Cardiac septum (tissue), 1 donor: Measurements from ENCODE around the gene RSU1. TPM values are rescaled to one million over a fixed set of nuclear protein-coding genes. Genes with fewer than 3 reads are reported as not detected.

Experiments used
- DNase-seq: peaks from one replicate; pipeline ENCODE4 v3.0.0-alpha.2; 2020; ENCODE audit warnings: low spot score
- intact Hi-C: fragments of 100-400 bp; cut with DNase I; formaldehyde crosslinking; loops from one replicate; pipeline ENCODE4 v1.14.0; 2022
- long read RNA-seq: library from polyadenylated mRNA; unstranded; transcript quantifications from one replicate; pipeline ENCODE4 v2.0.0, GENCODE V29; 2021
- total RNA-seq: library from RNA; stranded (reverse); fragmentation: NEBNext Ultra II Directional; extraction: Animal tissue kit (Norgen Biotek cat#: 25700); gene quantifications from one replicate; pipeline ENCODE4 v1.2.1, GENCODE V29; 2021
- donor health status: DM: no; HTN: no; CAD: no.

Gene RSU1
- total RNA-seq, result 45.6 TPM
- long read RNA-seq, transcript RSU1-201 (9 exons, 3,834 nt), result major isoform, 77 of 109 reads
- long read RNA-seq, transcript RSU1-205 (8 exons, 3,639 nt), result minor isoform, 9 of 109 reads
- long read RNA-seq, partial matches to known transcripts, result 4 of 109 reads
- long read RNA-seq, other reads (novel, unspliced or antisense), result 15 of 109 reads

DNA sequence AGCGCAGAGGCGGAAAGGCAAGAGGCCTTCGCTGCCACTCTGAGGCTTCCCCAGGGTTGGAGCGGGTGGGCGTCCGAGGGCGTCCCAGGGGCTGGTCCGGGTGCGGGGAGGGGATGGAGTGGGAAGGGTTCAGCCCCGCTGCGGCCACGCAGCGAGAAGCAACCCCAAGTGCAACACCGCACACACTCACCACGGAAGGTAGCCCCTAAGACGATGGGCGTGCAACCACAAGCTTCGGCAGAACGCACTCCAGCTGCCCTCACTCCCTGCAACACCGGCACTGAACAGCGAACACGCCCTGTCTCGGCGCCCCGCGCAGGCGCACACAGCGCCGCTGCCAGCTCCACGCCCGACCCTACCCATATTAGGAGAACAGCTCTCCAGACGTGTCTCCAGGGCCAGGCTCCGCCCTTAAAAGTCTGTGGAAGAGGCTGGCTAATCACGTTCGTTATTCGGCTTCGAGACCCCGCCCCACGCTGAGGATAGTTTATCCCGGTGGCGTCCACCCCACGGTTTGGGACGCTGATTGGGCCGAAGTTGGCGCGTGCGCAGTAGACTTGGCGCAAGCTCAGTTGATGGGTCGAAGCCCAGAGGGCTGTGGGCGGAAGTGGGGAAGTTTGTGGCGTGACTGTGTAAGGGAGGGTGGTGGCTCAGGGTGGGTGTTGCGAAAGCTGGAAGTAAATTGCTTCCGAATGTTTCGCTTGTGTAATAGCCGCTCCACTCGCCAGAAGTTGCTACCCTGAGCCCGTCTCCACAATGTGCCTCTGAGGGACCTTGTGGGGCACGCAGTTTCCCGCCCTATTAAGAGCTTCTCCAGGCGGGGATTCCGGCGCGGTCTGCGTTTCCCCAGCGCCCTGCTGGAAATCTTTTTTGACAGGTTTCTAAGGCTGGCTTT lies at the start of gene RSU1:
Gene RSU1, minus strand, starts transcription at position 300 of the 895 bp plus-strand sequence. CDS start 343 bp downstream, outside the sequence.
- intact Hi-C loops, result loop anchor here (10.0 kb wide), 1 partner anchor 383 kb away; the partner anchor contains the start of gene PTER
- peak; percentile 100 for DNase-seq

- intact Hi-C loops, result no loop called here
Measured at GRCh38 chr10:16866541-16867275, 49.5 kb upstream of the RSU1 start.

DNA sequence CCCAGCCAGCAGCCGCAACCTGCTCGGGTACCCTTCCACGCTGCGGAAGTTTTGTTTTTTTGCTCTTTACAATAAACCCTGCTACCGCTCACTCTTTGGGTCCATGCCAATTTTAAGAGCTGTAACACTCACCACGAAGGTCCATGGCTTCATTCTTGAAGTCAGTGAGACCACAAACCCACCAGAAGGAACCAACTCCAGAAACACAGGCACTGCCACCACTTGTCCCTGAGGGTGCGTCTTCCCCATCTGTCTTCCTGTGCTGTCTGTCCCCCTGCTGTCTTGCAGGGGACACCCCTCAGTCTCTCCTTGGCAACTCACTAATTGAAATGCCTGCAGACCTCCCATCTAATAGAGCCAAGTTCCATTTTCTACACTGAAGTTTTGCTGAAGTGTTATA lies 48.5 kb upstream of the RSU1 start:
- no peak for DNase-seq
- intact Hi-C loops, result no loop called here

More at GRCh38 chr10:16866541-16867275, 49.5 kb upstream of the RSU1 start:
- DNase-seq, result no peak

- intact Hi-C loops, result no loop called here
- DNase-seq, result no peak
Measured at GRCh38 chr10:16863766-16864165, 46.5 kb upstream of the RSU1 start.

GRCh38 chr10:16857419-16857818 lies 40.2 kb upstream of the RSU1 start:
- no peak for DNase-seq
- intact Hi-C loops, result loop anchor here (5.0 kb wide), 1 partner anchor 95 kb away; no protein-coding TSS in a partner anchor

DNA sequence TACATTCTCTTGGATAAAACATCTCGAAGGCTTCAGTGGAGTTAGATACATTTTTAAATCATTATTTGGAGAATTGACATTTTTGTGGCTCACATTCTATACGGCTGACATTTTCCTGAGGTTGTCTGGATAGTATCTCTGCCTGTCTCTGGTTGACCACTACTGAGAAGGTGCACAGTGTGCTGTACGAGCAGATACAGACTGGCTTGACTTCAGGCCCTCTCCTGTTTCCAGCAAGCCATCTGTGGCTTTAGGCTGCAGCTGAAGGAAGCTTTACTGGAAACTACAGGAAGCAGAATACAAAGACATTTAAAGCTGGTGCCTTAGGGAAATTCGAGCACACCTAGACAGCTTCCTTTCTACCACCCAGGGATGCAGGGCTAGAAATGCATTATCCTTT lies 39.3 kb upstream of the RSU1 start:
- intact Hi-C loops, result loop anchor here (5.0 kb wide), 1 partner anchor 96 kb away; no protein-coding TSS in a partner anchor
- DNase-seq, result no peak

GRCh38 chr10:16856092-16856491 lies 38.9 kb upstream of the RSU1 start:
- DNase-seq, result no peak
- intact Hi-C loops, result loop anchor here (5.0 kb wide), 1 partner anchor 96 kb away; no protein-coding TSS in a partner anchor

GRCh38 chr10:16854623-16855022 lies 37.4 kb upstream of the RSU1 start:
- intact Hi-C loops, result loop anchor here (5.0 kb wide), 1 partner anchor 98 kb away; no protein-coding TSS in a partner anchor
- no peak for DNase-seq

GRCh38 chr10:16853809-16854208 lies 36.6 kb upstream of the RSU1 start:
- intact Hi-C loops, result no loop called here

DNA sequence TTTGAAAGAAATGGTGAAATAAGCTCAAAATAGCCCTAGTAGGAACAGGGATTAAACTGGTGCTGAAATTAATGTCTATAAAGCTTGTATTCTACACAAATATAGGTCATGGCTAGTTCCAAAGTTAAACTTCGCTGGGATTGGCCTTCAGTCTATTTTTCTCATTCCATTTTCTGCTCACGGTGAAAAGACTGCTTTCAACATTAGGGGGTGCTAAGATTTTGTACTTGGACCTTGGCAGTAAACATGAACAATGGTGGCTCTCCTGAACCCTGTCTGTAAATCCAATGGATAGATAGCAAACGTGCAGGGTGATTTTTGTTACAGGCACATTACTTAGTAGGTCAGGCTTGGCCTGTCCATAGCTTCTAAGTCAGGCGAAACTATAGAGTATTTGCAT lies 36.0 kb upstream of the RSU1 start:
- DNase-seq, result no peak
- intact Hi-C loops, result no loop called here

More at GRCh38 chr10:16853809-16854208, 36.6 kb upstream of the RSU1 start:
- no peak for DNase-seq

DNA sequence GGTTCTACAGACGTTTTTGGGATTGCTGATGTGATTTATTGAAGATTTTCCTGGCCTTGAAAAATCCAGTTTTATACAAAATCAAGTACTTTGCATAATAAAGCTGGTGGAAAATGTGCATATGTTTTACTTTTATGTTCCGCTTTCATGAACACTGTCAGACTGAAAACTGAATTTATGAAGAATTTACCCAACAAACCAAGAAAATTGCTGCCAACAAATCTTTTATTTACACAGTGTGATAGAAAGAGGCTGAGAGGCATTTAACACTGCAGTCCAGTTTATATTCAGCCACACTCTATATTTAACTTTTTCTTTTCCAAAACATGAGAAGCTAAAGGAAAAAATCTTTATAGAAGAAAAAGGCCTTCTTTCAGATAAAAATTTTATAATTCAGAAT lies 35.4 kb upstream of the RSU1 start:
- intact Hi-C loops, result no loop called here
- DNase-seq, result no peak

- no peak for DNase-seq
- intact Hi-C loops, result loop anchor here (10.0 kb wide), 1 partner anchor 146 kb away; no protein-coding TSS in a partner anchor
Measured at GRCh38 chr10:16848562-16849154, 31.4 kb upstream of the RSU1 start.

DNA sequence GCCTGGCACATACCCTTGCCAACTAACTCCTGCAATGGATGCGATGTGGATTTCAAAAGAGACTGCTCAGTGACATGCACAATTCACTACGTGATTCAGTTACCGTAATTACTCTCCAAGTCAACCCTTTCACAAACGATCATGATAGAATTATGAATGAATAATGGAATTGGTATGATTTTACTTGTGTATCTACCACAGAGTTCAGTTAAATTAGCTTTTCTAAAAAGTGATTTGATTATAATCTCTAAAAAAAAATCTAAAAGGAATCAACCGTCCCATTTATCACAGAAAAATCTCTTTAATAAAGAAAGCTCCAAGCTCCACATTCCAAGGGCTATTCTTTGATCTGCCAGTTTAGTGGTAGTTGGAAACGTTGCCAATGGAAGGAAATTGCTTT lies 30.4 kb upstream of the RSU1 start:
- intact Hi-C loops, result loop anchor here (10.0 kb wide), 1 partner anchor 147 kb away; no protein-coding TSS in a partner anchor
- DNase-seq, result no peak

DNA sequence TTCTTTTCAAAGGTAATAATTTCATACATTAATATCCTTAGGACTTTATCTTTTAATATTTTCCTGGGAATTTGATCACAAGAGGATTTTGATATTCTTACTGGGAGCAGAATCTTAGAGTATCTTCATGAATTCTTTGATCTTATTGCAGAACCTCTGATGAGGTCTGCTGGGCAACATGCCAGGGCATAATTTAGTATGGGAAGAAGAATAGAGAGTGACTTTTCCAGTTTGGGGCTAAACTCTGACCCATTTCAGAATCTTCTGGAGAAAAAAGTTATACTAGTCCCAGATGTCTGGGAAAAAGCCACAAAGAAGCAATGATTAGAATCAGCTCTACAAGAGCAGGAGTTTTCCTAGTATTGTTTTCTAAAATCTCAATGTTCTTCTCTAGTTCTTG lies 28.0 kb upstream of the RSU1 start:
- DNase-seq, result no peak
- intact Hi-C loops, result loop anchor here (10.0 kb wide), 1 partner anchor 150 kb away; no protein-coding TSS in a partner anchor

DNA sequence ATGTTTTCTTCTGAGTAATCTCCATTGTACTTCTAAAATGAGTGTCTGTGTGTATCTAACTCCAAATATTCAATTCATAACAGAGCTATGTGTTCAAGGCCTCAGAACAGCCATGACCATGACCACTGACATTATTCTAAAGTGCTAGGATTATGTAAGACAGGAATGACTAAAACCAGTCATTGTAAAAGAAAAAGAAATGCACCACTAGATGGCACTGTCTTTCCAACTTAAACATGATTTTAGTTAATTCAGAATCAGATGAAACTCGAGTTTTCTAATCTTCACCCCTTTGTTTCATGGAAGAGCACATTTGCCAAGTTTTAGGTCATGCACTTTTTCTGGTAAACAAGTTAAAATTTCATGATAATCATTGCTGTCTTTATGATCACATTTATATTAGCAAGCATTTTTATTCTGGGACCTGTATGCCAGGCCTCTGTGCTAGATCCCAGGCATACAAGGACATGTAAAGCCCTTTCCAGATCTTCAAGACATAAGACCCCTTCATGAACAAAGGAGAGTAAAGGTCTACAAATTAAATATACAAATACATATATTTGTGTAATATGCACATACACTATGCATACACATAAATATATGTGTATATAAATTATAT lies 26.1 kb upstream of the RSU1 start:
- intact Hi-C loops, result loop anchor here (1.0 to 10.0 kb wide), 2 partner anchors 151 to 414 kb away; no protein-coding TSS in a partner anchor
- DNase-seq, result no peak

- DNase-seq, result no peak
- intact Hi-C loops, result no loop called here
Measured at GRCh38 chr10:16835228-16835627, 18.0 kb upstream of the RSU1 start.

GRCh38 chr10:16832351-16833080 lies 15.3 kb upstream of the RSU1 start:
- DNase-seq, result no peak
- intact Hi-C loops, result no loop called here

DNA sequence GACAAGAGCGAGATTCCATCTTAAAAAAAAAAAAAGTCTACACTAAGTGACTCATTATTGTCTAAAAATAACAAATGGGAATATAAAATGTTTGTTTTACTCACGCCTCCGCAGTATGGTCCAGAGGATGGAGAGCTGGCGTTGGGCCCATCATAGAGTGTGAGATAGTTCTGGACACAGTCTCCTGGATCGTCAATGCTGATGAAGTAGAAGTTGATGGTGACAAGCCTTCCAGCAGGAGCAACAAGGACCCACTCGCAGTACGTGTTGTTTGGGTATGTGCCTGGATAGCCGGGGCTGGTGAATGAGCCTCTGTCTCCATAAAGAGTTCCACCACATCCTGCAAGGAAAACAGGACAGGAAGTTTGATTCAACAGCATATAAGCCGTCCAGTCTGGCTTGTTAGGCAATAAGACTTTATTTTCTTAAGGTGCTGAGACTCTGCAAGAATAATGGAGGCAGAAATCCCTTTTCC lies 11.5 kb upstream of the RSU1 start:
- no peak for DNase-seq
- intact Hi-C loops, result loop anchor here (5.0 kb wide), 1 partner anchor 429 kb away; no protein-coding TSS in a partner anchor
